Loucy (cell line): ENCODE results near the gene CMC2.

Experiments
- H2AFZ ChIP-seq: fragments of 200-600 bp; sonication (generic); 2 replicates; pipeline ENCODE4 v1.6.0; 2016; ENCODE audit warnings: antibody characterized with exemption, mild to moderate bottlenecking, low read length, moderate library complexity
- H3F3A ChIP-seq: fragments of 200-600 bp; 2 replicates; pipeline ENCODE4 v1.6.0; 2016; ENCODE audit warnings: antibody characterized with exemption, low read depth, mild to moderate bottlenecking
- H3K27me3 ChIP-seq: fragments of 200-600 bp; sonication (generic); 2 replicates; pipeline ENCODE4 v1.6.1; 2014; ENCODE audit warnings: low read length, mild to moderate bottlenecking; ENCODE audit not compliant: insufficient read depth, poor library complexity, severe bottlenecking
- H3K36me3 ChIP-seq: fragments of 200-600 bp; sonication (generic); 2 replicates; pipeline ENCODE4 v1.6.1; 2016; ENCODE audit warnings: low read length; ENCODE audit not compliant: insufficient read depth
- H3K4me1 ChIP-seq: fragments of 200-600 bp; sonication (generic); 2 replicates; pipeline ENCODE4 v1.5.1; 2014; ENCODE audit warnings: low read length, mild to moderate bottlenecking; ENCODE audit not compliant: insufficient read depth, poor library complexity, severe bottlenecking
- H3K4me2 ChIP-seq: fragments of 200-600 bp; sonication (generic); 2 replicates; pipeline ENCODE4 v1.6.0; 2014; ENCODE audit warnings: antibody characterized with exemption, low read length, low read depth, mild to moderate bottlenecking; ENCODE audit not compliant: poor library complexity, severe bottlenecking
- H3K4me3 ChIP-seq: fragments of 200-600 bp; sonication (generic); 2 replicates; pipeline ENCODE4 v1.5.1; 2014; ENCODE audit warnings: low read length, mild to moderate bottlenecking, mixed read lengths; ENCODE audit not compliant: poor library complexity, severe bottlenecking
- H3K79me2 ChIP-seq: fragments of 200-600 bp; sonication (generic); 2 replicates; pipeline ENCODE4 v1.6.1; 2014; ENCODE audit warnings: low read length; ENCODE audit not compliant: insufficient read depth
- H3K9ac ChIP-seq: fragments of 200-600 bp; sonication (generic); 2 replicates; pipeline ENCODE4 v1.6.0; 2014; ENCODE audit warnings: mild to moderate bottlenecking, low read depth, low read length, moderate library complexity; ENCODE audit not compliant: poor library complexity, severe bottlenecking
- H3K9me2 ChIP-seq: fragments of 200-600 bp; sonication (generic); replicated peaks from 2 replicates; pipeline ENCODE4 v1.6.1; 2016; ENCODE audit warnings: low read depth, low read length, mixed read lengths
- H3K9me3 ChIP-seq: fragments of 200-600 bp; sonication (generic); 2 replicates; pipeline ENCODE4 v1.6.1; 2014; ENCODE audit warnings: mild to moderate bottlenecking, antibody characterized with exemption, low read length, low read depth; ENCODE audit not compliant: insufficient read depth
- H4K20me1 ChIP-seq: fragments of 200-600 bp; sonication (generic); 2 replicates; pipeline ENCODE4 v1.6.0; 2014; ENCODE audit warnings: antibody characterized with exemption, low read length, mild to moderate bottlenecking; ENCODE audit not compliant: insufficient read depth, poor library complexity, severe bottlenecking
- EZH2phosphoT487 ChIP-seq: fragments of 200-600 bp; IDR thresholded peaks from 2 replicates; pipeline ENCODE4 v1.6.1; 2018; ENCODE audit warnings: antibody characterized with exemption, mild to moderate bottlenecking, moderate library complexity, borderline replicate concordance
- TF ChIP-seq, protein P1 (sequence below): fragments of 200-600 bp; sonication (generic); conservative IDR thresholded peaks from 2 replicates; pipeline ENCODE4 v1.5.1; 2014; ENCODE audit warnings: mild to moderate bottlenecking, antibody characterized with exemption, low read length

Gene CMC2

GRCh38 chr16:81036751-81037350 is 30.2 kb upstream of the CMC2 start:
- Histone ChIP-seq H3K9ac (peak overlapping the region; percentile 78), H4K20me1 (peaks cover 16% of the 10 kb centered on the region), H3K36me3 (peaks cover 9% of the 10 kb centered on the region; the same call in 1 of the 2 replicates), H3K9me2 (no peaks in the 10 kb centered on the region), H3K4me2 (peak overlapping the region; percentile 88), H3K27me3 (no peaks in the 10 kb centered on the region), H3K4me3 (peak overlapping the region; percentile 91), H2AFZ (peak overlapping the region; percentile 74), H3K9me3 (no peaks in the 10 kb centered on the region), H3K79me2 (peaks cover 37% of the 10 kb centered on the region), H3F3A (no peaks in the 10 kb centered on the region), H3K4me1 (peaks cover 39% of the 10 kb centered on the region)
- TF ChIP-seq EZH2phosphoT487 = no peak
- TF ChIP-seq, protein P1, sequence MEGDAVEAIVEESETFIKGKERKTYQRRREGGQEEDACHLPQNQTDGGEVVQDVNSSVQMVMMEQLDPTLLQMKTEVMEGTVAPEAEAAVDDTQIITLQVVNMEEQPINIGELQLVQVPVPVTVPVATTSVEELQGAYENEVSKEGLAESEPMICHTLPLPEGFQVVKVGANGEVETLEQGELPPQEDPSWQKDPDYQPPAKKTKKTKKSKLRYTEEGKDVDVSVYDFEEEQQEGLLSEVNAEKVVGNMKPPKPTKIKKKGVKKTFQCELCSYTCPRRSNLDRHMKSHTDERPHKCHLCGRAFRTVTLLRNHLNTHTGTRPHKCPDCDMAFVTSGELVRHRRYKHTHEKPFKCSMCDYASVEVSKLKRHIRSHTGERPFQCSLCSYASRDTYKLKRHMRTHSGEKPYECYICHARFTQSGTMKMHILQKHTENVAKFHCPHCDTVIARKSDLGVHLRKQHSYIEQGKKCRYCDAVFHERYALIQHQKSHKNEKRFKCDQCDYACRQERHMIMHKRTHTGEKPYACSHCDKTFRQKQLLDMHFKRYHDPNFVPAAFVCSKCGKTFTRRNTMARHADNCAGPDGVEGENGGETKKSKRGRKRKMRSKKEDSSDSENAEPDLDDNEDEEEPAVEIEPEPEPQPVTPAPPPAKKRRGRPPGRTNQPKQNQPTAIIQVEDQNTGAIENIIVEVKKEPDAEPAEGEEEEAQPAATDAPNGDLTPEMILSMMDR = no peak

DNA sequence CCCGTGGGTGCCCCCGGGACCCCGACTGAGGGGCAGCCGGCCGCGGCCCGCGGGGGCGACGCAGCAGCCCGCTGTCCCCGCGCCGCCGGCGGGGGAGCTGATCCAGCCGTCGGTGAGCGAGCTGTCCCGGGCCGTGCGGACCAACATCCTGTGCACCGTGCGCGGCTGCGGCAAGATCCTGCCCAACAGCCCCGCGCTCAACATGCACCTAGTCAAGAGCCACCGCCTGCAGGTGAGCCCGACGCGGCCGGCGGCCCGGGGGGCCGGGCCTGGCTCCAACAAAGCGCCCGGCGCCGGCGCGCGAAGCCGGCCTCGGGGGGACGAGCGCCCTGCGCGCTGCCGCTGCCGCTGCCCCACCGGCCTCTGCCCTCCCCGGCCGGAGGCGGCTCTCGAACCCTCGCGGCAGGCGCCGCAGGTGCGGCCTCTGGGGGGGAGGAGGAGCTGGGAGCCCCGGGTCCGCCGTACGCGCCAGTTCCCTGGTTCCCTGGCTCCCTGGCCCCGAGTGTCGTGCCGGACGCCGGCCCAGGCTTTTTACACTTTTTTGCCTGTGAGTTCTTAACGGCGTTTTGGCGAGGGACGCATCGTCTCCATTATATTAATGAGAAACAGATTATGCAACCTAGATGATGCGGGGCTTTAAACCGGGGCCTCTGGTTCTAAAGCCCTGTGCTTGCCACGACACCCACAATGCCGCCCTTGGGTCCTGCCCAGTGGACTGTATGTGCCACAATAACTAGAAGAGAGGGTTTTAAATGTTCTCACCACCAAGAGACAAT is 29.5 kb upstream of the CMC2 start:
- H3K9me2 ChIP-seq = no peaks in the 10 kb centered on the region
- no peaks in the 10 kb centered on the region for H3F3A ChIP-seq
- no peak for TF ChIP-seq EZH2phosphoT487
- TF ChIP-seq, protein P1 = no peak
- H3K4me2 ChIP-seq = peak overlapping the region; percentile 88
- peak overlapping the region; percentile 74 for H2AFZ ChIP-seq
- H3K9ac ChIP-seq = peak overlapping the region; percentile 78
- peaks cover 39% of the 10 kb centered on the region for H3K4me1 ChIP-seq
- peak overlapping the region; percentile 91 for H3K4me3 ChIP-seq
- peaks cover 37% of the 10 kb centered on the region for H3K79me2 ChIP-seq
- peaks cover 3% of the 10 kb centered on the region; the same call in 1 of the 2 replicates for H3K36me3 ChIP-seq
- H3K27me3 ChIP-seq = no peaks in the 10 kb centered on the region
- H4K20me1 ChIP-seq = peaks cover 16% of the 10 kb centered on the region
- H3K9me3 ChIP-seq = no peaks in the 10 kb centered on the region

DNA sequence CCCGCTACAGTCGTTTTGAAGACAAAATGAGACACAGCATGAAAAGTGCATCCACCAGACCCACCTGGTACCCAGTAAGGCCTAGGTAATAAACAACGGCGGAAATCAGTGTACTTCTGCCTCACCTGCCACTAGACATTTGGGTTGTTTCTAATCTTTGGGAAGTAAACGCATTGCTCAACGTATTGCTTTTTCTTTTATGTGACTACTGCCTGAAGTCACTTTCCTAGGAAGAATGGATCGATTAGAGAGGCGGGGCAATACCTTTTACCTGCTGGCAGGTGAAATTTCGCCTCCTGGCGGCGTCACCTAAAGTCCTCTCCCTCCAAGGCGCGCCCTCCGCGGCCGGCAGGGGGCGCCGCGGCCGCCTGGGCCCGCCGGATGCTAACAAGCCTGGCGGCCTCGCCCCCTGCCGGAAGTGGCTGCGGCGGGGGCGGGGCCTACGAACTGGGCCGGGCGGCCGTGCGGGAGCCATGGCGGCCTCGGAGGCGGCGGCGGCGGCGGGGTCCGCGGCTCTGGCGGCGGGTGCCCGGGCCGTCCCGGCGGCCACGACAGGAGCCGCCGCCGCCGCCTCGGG is 28.8 kb upstream of the CMC2 start, which contains the start of gene ATMIN:
ATMIN (plus strand) TSS at position 445 of the 577 bp plus-strand sequence; CDS start at position 474, 29 bp downstream.
- H3F3A ChIP-seq = no peaks in the 10 kb centered on the region
- H3K9ac ChIP-seq = peak within 1 kb of the TSS; percentile 78
- H3K4me2 ChIP-seq = peak within 1 kb of the TSS; percentile 88
- no peaks in the 10 kb centered on the region for H3K27me3 ChIP-seq
- peaks cover 35% of the 10 kb centered on the region for H3K4me1 ChIP-seq
- TF ChIP-seq, protein P1 = peak; percentile 91
- no peak for TF ChIP-seq EZH2phosphoT487
- H2AFZ ChIP-seq = peak within 1 kb of the TSS; percentile 74
- peaks cover 37% of the 10 kb centered on the region for H3K79me2 ChIP-seq
- peaks cover 16% of the 10 kb centered on the region for H4K20me1 ChIP-seq
- peaks cover 3% of the 10 kb centered on the region; the same call in 1 of the 2 replicates for H3K36me3 ChIP-seq
- H3K4me3 ChIP-seq = peak within 1 kb of the TSS; percentile 91
- H3K9me3 ChIP-seq = no peaks in the 10 kb centered on the region
- no peaks in the 10 kb centered on the region for H3K9me2 ChIP-seq
